HL-60/S4 treated with retinoic acid at 250 ng/mL for 4 days and 3 days (cell line): Measurements from ENCODE around the gene AKAP10.
"Not testable (repeated sequence)": the region's sequence is repeated elsewhere in the genome, so short reads cannot be mapped to it uniquely, and the experiment has no call there.

Experiments used
- in situ Hi-C: fragments of 300-500 bp; cut with MboI; formaldehyde crosslinking; loops from 2 replicates; pipeline ENCODE4 v1.7.0; 2022; ENCODE audit warnings: low sequenced_read_pairs

Gene AKAP10

DNA sequence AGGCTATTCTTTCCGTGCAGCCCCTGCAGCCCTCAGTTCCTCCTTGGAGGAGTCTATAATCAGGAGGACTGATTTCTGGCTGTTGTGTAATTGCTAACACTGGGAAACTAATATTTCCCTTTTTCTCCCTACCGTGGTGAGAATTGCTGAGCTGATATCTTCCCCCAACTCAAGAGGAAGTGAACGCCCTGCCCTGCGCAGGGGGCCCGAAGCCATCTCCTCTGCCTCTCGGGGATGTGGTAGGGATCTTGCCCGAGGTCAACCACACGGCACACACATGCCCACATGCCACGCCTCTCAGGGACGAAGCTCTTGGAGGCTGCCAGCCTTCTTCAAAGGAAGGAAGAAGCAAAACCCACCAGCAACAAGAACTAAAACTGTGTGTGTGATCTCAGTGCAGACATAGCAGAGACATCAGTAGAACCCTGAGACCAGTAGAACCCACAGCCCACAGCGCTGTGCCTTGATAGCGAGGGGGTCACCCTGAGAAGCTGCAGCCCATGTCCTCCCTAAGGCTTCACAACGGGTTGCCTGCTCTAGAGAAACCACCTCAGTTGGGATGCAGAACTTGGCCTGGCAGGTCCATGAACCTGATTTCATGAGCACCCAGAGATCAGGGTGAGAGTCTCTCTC, 101.0 kb downstream of the AKAP10 start:
- in situ Hi-C loops, result no loop called here

DNA sequence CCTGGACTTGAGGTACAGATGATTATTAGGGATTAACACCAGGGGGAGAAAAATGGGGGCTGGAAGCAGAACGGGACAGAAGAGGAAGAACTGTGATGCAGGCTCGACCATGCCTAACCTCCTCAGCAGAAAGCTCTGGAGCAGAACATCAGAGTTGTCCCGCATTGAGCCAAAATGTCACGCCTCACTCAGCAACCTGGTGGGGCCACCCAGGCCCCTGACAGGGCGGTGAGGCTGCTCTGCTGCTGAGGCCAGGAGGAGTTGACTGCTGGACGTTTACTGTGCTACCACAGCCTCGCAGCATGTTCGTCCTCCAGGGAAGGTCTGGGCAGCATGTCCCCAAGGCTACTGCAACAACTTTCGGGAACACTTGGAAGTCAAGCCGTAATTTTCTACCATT, 103.4 kb downstream of the AKAP10 start:
- in situ Hi-C loops, result no loop called here

DNA sequence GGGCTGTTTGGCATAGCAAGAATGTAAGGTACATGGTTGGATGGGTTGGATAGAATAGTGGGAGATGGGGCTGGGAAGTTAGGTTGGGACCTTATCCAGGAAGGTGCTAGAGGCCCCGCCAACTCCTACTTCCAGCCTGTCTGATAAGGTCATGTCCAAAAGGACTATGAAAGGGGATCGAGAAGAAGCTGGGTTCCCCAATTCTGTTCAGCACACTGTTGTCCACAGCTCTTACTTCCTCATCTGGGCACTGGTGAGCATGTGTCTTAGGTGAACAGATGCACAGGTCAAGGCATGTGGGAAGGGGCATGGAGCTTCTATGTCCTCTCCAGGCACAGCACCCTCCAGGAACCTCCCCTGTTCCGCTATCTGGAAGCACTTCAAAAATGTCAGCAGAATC, 104.3 kb downstream of the AKAP10 start:
- in situ Hi-C loops, result no loop called here

DNA sequence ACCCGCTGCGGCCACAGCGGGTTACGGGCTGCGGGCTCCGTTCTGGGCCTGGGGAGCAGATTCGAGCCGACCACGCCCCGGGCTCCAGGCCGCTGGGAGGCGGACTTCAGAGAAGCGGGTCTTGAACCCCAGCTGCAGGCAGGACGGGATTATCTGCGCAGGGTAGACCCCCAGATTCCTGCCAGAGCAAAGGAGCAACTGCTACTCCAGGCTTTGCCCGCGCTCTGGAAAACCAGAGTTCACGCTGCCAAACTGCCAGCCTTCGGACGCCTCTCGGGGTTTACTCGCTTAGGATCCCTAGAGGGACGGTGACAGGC, 109.6 kb downstream of the AKAP10 start:
- in situ Hi-C loops, result no loop called here

DNA sequence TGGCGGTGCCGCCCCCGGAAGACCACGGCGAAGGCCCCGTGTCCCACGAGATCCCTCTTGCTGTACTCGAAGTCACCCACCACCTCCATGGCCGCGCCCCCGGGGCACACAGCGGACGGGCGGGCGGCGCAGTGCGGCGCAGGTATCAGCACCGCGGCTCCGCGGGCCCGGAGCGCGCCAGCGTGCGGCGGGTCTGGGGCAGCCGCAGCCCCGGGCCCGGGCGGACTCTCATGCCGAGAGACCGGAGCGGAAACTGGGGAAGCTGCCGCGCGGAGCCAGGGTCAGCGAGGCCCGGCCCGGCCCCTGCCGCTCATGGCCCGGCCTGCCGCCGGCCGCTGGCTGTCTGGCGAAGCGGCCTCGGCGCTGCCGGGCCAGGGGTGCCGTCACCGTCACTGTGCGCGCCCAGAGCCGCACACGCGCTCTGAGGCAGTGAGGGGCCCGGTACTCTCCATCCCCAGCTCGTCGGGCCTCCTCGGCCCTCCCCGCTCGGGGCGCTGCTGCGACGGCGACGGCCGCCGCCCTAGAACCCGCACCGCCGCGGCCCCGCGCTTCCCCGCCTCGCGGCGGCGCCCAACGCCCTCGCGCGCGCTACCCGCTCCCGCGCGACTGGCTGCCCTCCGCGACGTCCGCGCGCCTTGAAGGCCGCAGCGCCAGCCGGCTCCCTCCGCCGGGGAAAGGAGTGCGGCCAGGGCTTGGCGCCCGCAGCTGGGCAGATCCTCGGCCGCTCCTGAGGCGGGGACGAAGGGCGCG, 110.1 kb downstream of the AKAP10 start, which contains the start of gene ULK2:
Gene ULK2, minus strand, starts transcription at position 608 of the 750 bp plus-strand sequence. Its CDS starts 519 bp downstream, at position 89.
- in situ Hi-C loops, result no loop called here

DNA sequence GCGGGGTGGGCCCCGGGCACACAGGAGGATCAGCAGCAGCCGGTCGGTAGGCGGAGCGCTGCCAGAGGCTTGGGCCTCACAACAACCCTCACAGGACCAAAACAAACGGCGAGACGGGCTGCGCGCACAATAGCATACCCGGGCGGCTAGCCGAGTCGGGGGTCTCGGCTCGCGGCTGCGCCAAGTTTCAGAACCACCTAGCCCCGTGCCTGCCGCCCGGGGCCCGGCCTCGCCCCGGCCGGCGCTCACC, 110.6 kb downstream of the AKAP10 start:
- in situ Hi-C loops, result no loop called here

DNA sequence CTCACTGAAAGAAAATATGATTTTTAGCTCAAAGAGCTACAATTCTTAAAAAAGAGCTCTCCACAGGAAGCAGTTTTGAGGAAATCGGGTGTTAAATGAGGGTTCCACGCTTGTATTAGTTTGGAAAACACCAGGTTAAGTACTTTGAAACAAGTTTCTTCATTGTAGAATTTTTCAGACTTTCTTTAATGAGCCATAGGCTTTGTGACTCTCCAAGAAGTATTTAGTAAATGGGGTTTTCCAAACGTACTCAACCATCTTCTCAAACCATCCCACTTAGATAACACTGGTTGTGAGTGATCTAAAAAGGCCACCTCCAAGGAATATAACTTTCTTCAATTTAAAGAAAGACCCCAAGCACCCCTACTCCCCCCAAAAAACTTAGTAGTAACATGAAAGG, 112.6 kb downstream of the AKAP10 start:
- in situ Hi-C loops, result no loop called here

DNA sequence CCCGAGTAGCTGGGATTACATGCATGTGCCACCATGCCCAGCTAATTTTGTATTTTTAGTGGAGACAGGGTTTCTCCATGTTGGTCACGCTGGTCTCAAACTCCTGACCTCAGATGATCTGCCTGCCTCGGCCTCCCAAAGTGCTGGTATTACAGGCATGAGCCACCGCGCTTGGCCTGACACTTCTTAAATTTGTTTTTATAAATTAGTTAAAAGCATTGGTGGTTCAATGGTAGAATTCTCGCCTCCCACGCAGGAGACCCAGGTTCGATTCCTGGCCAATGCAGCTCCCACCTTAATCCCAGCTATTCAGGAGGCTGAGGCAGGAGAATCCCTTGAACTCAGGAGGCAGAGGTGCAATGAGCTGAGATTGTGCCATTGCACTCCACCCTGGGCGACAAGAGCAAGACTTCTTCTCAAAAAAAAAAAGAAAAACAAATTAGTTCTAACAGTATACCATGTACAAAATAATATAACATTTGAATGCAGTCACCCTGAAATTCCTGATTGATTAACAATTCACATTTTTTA, 116.9 kb downstream of the AKAP10 start:
- in situ Hi-C loops, result not testable (repeated sequence)

DNA sequence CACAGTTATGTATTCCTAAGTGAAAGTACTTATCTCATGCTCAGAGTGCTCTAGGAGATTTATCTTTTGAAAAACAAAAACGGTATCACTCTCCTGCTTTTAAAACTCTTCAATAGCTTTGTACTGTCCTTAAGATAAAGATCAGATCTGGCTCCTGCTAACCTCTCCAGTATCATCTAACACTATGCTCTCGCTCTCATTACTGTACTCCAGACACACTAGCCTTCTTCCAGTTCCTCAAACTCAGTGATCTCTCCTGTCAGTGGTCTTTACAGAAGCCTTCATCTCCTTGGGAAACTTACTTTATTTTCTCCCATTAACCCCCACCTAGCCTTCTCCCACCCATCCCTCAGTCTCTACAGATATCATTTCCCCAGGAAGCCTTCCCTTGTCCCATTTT, 120.0 kb downstream of the AKAP10 start:
- in situ Hi-C loops, result no loop called here
